ENCODE measurements around the gene OR6N2. TPM values are rescaled to one million over a fixed set of nuclear protein-coding genes. Genes with fewer than 3 reads are reported as not detected.

OR6N2 gene
- total and polyA plus RNA-seq, 2 of the 13 experiments (the other 11 are each of a cell fraction or from before 2014, with no cell fraction given), result not detected

GRCh38 chr1:158818560-158818959 is 37.6 kb upstream of the OR6N2 start:
- no peak for TF ChIP-seq MED1 (CRISPR knock-in tag; IDR thresholded peaks at IDR 0.05)
- TF ChIP-seq BHLHE40 (IDR thresholded peaks at IDR 0.05; ENCODE audit: low read length), result no peak
- no peak for TF ChIP-seq ZNF839 (CRISPR knock-in tag; IDR thresholded peaks at IDR 0.05; ENCODE audit: borderline replicate concordance)
- TF ChIP-seq ATF7-NPFF (CRISPR knock-in tag; IDR thresholded peaks at IDR 0.05; ENCODE audit: low read depth), result no peak
- no peak for TF ChIP-seq ZNF780A (CRISPR knock-in tag; IDR thresholded peaks at IDR 0.05)
- no peak for TF ChIP-seq TOPORS (CRISPR knock-in tag; IDR thresholded peaks at IDR 0.05)
- TF ChIP-seq, protein P1, sequence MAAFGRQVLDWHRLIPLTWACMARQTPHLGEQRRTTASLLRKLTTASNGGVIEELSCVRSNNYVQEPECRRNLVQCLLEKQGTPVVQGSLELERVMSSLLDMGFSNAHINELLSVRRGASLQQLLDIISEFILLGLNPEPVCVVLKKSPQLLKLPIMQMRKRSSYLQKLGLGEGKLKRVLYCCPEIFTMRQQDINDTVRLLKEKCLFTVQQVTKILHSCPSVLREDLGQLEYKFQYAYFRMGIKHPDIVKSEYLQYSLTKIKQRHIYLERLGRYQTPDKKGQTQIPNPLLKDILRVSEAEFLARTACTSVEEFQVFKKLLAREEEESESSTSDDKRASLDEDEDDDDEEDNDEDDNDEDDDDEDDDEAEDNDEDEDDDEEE (CRISPR knock-in tag; IDR thresholded peaks at IDR 0.05), result no peak
- no peak for TF ChIP-seq ZNF234 (CRISPR knock-in tag; conservative IDR thresholded peaks at IDR 0.05)
- TF ChIP-seq, protein P2, sequence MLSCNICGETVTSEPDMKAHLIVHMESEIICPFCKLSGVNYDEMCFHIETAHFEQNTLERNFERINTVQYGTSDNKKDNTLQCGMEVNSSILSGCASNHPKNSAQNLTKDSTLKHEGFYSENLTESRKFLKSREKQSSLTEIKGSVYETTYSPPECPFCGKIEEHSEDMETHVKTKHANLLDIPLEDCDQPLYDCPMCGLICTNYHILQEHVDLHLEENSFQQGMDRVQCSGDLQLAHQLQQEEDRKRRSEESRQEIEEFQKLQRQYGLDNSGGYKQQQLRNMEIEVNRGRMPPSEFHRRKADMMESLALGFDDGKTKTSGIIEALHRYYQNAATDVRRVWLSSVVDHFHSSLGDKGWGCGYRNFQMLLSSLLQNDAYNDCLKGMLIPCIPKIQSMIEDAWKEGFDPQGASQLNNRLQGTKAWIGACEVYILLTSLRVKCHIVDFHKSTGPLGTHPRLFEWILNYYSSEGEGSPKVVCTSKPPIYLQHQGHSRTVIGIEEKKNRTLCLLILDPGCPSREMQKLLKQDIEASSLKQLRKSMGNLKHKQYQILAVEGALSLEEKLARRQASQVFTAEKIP (CRISPR knock-in tag; IDR thresholded peaks at IDR 0.05; ENCODE audit: borderline replicate concordance), result no peak
- no peak for TF ChIP-seq ZBTB7A (CRISPR knock-in tag; IDR thresholded peaks at IDR 0.05)
- TF ChIP-seq MIXL1 (CRISPR knock-in tag; IDR thresholded peaks at IDR 0.05), result no peak
- Histone ChIP-seq H2AFZ (ENCODE audit: low read length) (no peak overlapping the region), H3K9me3 (ENCODE audit: low read length) (peaks cover 77% of the 10 kb centered on the region), H3K9ac (ENCODE audit: insufficient read depth, low read depth, low read length) (no peak overlapping the region), H4K20me1 (ENCODE audit: insufficient read depth, low read length) (no peaks in the 10 kb centered on the region), H3K79me2 (ENCODE audit: insufficient read depth, low read length) (no peaks in the 10 kb centered on the region), H3K4me2 (ENCODE audit: low read depth, low read length) (no peak overlapping the region), H3K4me3 (replicated peaks in 1 of 3; ENCODE audit: insufficient read depth in 1 of 3, low read depth in 2 of 3, low read length in 3 of 3) (no peak overlapping the region), H3K36me3 (replicated peaks in 1 of 2; ENCODE audit: control insufficient read depth in 1 of 2, insufficient read depth in 2 of 2, low read length in 2 of 2) (no peaks in the 10 kb centered on the region), H3K4me1 (ENCODE audit: insufficient read depth, low read length) (no peaks in the 10 kb centered on the region), H3K27me3 (ENCODE audit: control insufficient read depth in 1 of 2, insufficient read depth in 2 of 2, low read length in 2 of 2) (no peaks in the 10 kb centered on the region), H3K27ac (ENCODE audit: extremely low read length, insufficient read depth, low read length) (no peak overlapping the region)
- ChIA-PET POLR2A (no interaction called here), CTCF (ENCODE audit: low intra/inter-chr PET ratio, low total read pairs) (no interaction called here)
- no peak for ATAC-seq
- no peak for DNase-seq (ENCODE audit: low spot score)
- BruUV-seq (replicated peaks), result no TSS peak
- in situ Hi-C loops (cut with HindIII; ENCODE audit: extremely low pct_ligation_motif_present, low pct_unique_long_range_greater_than_20kb) (no loop called here), intact Hi-C loops (cut with micrococcal nuclease; ENCODE audit: unreplicated experiment) (no loop called here)
- FAIRE-seq, result no peak
- 0% methylated on average over 1 of the region's 1 CpG for WGBS (ENCODE audit: low lambda C conversion rate)

All from HepG2 (cell line).